GM12872 (cell line): ENCODE data around the gene ADCY7.

ENCODE experiments used
- CTCF ChIP-seq: IDR thresholded peaks from 3 replicates; pipeline ENCODE4 v1.5.1; 2011; ENCODE audit warnings: low read depth, mild to moderate bottlenecking, low read length, moderate library complexity; ENCODE audit not compliant: insufficient read depth

The ADCY7 gene

GRCh38 chr16:50289950-50290764 is 23.8 kb downstream of the ADCY7 start:
- TF ChIP-seq CTCF = no peak

- no peak for TF ChIP-seq CTCF
Observed at GRCh38 chr16:50290856-50291255, 24.5 kb downstream of the ADCY7 start.

GRCh38 chr16:50291719-50292565 is 25.6 kb downstream of the ADCY7 start:
- no peak for TF ChIP-seq CTCF

GRCh38 chr16:50292566-50292948 is 26.2 kb downstream of the ADCY7 start:
- no peak for TF ChIP-seq CTCF

GRCh38 chr16:50293041-50293783 is 26.9 kb downstream of the ADCY7 start:
- TF ChIP-seq CTCF = no peak

GRCh38 chr16:50293994-50294855 is 27.9 kb downstream of the ADCY7 start:
- TF ChIP-seq CTCF = no peak

- TF ChIP-seq CTCF = no peak
Observed at GRCh38 chr16:50294955-50295354, 28.6 kb downstream of the ADCY7 start.
